Lung microvascular endothelial cell (primary cell): ENCODE data around the gene ZNF529. TPM values are rescaled to one million over a fixed set of nuclear protein-coding genes. Genes with fewer than 3 reads are reported as not detected.

ENCODE experiments used
- DNase-seq, 2 donors: peaks; one replicate each; pipeline versions ENCODE4 v3.0.0 to v3.0.0-alpha.2; 2010; ENCODE audit warnings: low read depth in 2 of 2
- total RNA-seq: library from RNA; depleted of rRNA; stranded (reverse); fragments of >200 nt; gene quantifications from 2 replicates; pipeline ENCODE4 v1.2.1, GENCODE V29; 2014

Gene ZNF529
- total RNA-seq, 1 donor from 2014 or later = 6.0 TPM

- no peak for DNase-seq
Observed at GRCh38 chr19:36514012-36514612, 59.0 kb downstream of the ZNF529 start.

- DNase-seq = no peak
Observed at GRCh38 chr19:36508325-36508724, 64.8 kb downstream of the ZNF529 start.

GRCh38 chr19:36501973-36502372, 71.1 kb downstream of the ZNF529 start:
- no peak for DNase-seq

- no peak for DNase-seq
Observed at GRCh38 chr19:36497001-36497400, 76.1 kb downstream of the ZNF529 start.

Other genes starting within 250 kb of the ZNF529 start
- gene ZFP14, start 194.1 kb downstream of the ZNF529 start, total RNA-seq = 2.6 and 4.0 TPM in 2 replicates
- gene ZFP82, start 154.6 kb downstream of the ZNF529 start, total RNA-seq = 2.2 and 4.8 TPM in 2 replicates
- gene ZNF566, start 83.7 kb downstream of the ZNF529 start, total RNA-seq = 5.4 and 9.7 TPM in 2 replicates
- gene ZNF260, start 45.0 kb downstream of the ZNF529 start, total RNA-seq = 10.0 and 10.9 TPM in 2 replicates
- 2.2 and 4.6 TPM in 2 replicates for gene ZNF382, start 32.0 kb upstream of the ZNF529 start, total RNA-seq
- gene ZNF461, start 93.5 kb upstream of the ZNF529 start, total RNA-seq = 5.2 and 9.1 TPM in 2 replicates
- 3.7 and 5.0 TPM in 2 replicates for gene ZNF567, start 114.3 kb upstream of the ZNF529 start, total RNA-seq
- 2.4 and 3.0 TPM in 2 replicates for gene ZNF850, start 199.5 kb upstream of the ZNF529 start, total RNA-seq